ENCODE data around the gene SMAP2.
A peak's percentile ranks its signal among the peaks of the same experiment; 100 is the strongest.

The SMAP2 gene

DNA sequence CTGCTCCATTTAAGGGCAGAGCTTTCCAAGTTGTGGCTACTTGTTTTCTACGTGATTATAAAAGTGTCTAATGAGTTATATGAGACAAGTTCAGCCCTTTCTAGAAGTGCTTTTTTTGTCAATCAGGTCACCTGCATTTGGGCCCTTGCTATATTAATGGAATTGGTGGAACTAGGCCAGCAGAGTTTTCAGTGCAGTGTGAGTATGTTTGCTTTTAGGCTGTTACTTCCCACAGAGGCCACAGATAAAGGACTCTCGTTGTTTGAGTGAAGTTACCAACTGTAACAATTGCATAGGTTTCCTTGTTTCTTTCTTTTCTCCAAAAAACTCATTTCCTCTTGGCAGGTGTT is 10.9 kb downstream of the SMAP2 start:
- H3K4me3 ChIP-seq (IDR thresholded peaks at IDR 0.05; ENCODE audit: insufficient read depth, low read depth, low read length) = no peak overlapping the region
- H3K27ac ChIP-seq = peak overlapping the region; percentile 98
- H3K36me3 ChIP-seq (ENCODE audit: insufficient read depth) = no peaks in the 10 kb centered on the region
- peaks cover 94% of the 10 kb centered on the region for H3K4me1 ChIP-seq (ENCODE audit: low read depth, poor library complexity, severe bottlenecking)
- H3K27me3 ChIP-seq (ENCODE audit: insufficient read depth, low read depth) = no peaks in the 10 kb centered on the region
- H3K9ac ChIP-seq = peak overlapping the region; percentile 65
- TF ChIP-seq, protein P1, sequence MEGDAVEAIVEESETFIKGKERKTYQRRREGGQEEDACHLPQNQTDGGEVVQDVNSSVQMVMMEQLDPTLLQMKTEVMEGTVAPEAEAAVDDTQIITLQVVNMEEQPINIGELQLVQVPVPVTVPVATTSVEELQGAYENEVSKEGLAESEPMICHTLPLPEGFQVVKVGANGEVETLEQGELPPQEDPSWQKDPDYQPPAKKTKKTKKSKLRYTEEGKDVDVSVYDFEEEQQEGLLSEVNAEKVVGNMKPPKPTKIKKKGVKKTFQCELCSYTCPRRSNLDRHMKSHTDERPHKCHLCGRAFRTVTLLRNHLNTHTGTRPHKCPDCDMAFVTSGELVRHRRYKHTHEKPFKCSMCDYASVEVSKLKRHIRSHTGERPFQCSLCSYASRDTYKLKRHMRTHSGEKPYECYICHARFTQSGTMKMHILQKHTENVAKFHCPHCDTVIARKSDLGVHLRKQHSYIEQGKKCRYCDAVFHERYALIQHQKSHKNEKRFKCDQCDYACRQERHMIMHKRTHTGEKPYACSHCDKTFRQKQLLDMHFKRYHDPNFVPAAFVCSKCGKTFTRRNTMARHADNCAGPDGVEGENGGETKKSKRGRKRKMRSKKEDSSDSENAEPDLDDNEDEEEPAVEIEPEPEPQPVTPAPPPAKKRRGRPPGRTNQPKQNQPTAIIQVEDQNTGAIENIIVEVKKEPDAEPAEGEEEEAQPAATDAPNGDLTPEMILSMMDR (conservative IDR thresholded peaks at IDR 0.05; ENCODE audit: low read depth, low read length) = no peak
- peak overlapping the region; percentile 87 for H3K4me2 ChIP-seq
- no peaks in the 10 kb centered on the region for H4K20me1 ChIP-seq (ENCODE audit: insufficient read depth)
- no peak overlapping the region for H2AFZ ChIP-seq (ENCODE audit: low read depth)
- peaks cover 90% of the 10 kb centered on the region for H3K79me2 ChIP-seq (ENCODE audit: insufficient read depth, low read depth)

DNA sequence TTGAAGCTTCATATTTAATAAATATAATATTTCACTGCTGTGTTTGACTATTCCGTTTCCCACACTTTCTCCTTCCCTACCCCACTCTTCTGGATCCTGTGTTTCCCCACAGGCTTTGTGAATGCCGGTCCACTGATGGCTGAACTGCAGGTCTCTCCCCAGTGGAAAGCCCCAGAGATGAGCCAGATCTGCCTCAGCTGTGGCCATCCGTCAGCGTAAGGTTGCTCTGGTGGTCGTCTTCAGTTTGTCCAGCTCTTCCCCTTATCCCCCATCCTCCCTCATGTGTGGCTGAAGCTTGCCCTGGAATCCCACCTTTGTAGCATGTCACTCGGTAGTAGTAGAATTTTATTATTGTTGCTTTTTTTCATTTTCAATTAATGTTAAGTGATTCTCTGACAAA is 11.4 kb downstream of the SMAP2 start:
- Histone ChIP-seq H3K9ac (peak overlapping the region; percentile 65), H3K4me3 (IDR thresholded peaks at IDR 0.05; ENCODE audit: insufficient read depth, low read depth, low read length) (no peak overlapping the region), H3K4me1 (ENCODE audit: low read depth, poor library complexity, severe bottlenecking) (peaks cover 94% of the 10 kb centered on the region), H4K20me1 (ENCODE audit: insufficient read depth) (no peaks in the 10 kb centered on the region), H3K36me3 (ENCODE audit: insufficient read depth) (no peaks in the 10 kb centered on the region), H3K27me3 (ENCODE audit: insufficient read depth, low read depth) (no peaks in the 10 kb centered on the region), H3K4me2 (peak overlapping the region; percentile 87), H2AFZ (ENCODE audit: low read depth) (no peak overlapping the region), H3K27ac (peak overlapping the region; percentile 98), H3K79me2 (ENCODE audit: insufficient read depth, low read depth) (peaks cover 86% of the 10 kb centered on the region)
- TF ChIP-seq, protein P1 (conservative IDR thresholded peaks at IDR 0.05; ENCODE audit: low read depth, low read length) = no peak

DNA sequence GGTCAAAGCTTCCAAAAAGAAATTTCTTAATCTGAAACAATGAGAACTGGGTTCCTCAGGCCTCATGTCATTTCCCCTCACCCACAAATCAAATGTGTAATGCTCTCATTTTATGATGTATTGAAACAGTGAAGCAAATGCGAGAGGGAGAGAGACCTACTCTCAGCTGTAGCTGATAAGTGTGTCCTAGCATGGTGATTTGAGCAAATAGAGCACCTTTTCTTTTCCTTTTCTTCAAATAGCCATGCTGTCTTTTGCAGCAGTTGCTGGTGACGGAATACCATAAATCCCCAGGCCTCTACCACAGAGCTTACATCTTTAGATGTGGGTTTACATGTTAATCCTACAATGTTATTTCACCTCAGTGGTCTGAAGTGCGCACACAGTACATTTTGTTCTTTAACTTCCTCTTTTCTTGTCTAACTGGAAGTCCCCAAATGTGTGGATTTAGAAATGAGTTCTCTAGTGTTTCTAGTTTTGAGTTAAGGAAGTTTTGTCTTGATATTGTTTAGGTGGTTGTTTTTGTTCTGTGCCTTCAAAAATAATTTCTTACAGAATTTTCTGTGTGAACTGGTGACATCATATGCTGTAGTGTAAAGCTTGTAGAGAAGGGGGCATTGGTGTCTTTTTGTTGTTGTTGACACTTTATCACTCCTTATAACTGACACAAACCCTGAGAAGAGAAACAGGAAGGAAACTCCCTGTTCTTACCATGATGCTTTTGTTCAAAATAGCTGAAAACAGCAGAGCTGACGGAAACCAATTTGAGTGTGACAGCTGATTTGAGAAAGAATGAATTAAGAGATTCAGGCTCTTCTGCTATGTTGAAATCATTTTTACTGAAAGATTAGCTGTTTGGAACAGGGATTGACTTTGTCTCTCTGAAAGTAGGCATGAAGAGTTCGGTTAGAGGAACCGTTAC is 12.2 kb downstream of the SMAP2 start:
- Histone ChIP-seq H3K4me3 (IDR thresholded peaks at IDR 0.05; ENCODE audit: insufficient read depth, low read depth, low read length) (peak overlapping the region; percentile 89), H3K4me2 (peak overlapping the region; percentile 87), H3K27me3 (ENCODE audit: insufficient read depth, low read depth) (no peaks in the 10 kb centered on the region), H3K36me3 (ENCODE audit: insufficient read depth) (no peaks in the 10 kb centered on the region), H3K27ac (peak overlapping the region; percentile 98), H3K9ac (peak overlapping the region; percentile 65), H4K20me1 (ENCODE audit: insufficient read depth) (no peaks in the 10 kb centered on the region), H3K79me2 (ENCODE audit: insufficient read depth, low read depth) (peaks cover 86% of the 10 kb centered on the region), H3K4me1 (ENCODE audit: low read depth, poor library complexity, severe bottlenecking) (peaks cover 94% of the 10 kb centered on the region), H2AFZ (ENCODE audit: low read depth) (no peak overlapping the region)
- TF ChIP-seq, protein P1 (conservative IDR thresholded peaks at IDR 0.05; ENCODE audit: low read depth, low read length) = no peak

DNA sequence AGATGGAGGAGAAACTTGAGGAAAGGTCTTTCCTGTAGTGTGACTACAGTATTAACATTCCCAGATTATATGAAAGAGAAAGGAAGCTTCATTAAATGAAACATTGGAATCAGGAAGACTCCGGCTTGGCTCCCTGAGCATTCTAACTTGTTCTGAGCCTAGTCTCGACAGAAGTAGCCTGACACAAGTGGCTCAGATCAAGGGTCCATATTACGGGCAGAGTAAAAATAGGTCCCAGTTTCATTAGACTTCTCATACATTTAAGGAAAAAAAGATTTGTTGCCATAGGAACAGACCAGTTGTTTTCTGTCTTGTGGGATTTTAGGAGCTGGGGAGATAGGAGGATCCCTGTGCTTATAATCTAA is 12.8 kb downstream of the SMAP2 start:
- H3K36me3 ChIP-seq (ENCODE audit: insufficient read depth) = no peaks in the 10 kb centered on the region
- peak overlapping the region; percentile 83 for H3K4me3 ChIP-seq (IDR thresholded peaks at IDR 0.05; ENCODE audit: insufficient read depth, low read depth, low read length)
- peaks cover 91% of the 10 kb centered on the region for H3K4me1 ChIP-seq (ENCODE audit: low read depth, poor library complexity, severe bottlenecking)
- TF ChIP-seq, protein P1 (conservative IDR thresholded peaks at IDR 0.05; ENCODE audit: low read depth, low read length) = no peak
- peak overlapping the region; percentile 98 for H3K27ac ChIP-seq
- peaks cover 86% of the 10 kb centered on the region for H3K79me2 ChIP-seq (ENCODE audit: insufficient read depth, low read depth)
- peak overlapping the region; percentile 87 for H3K4me2 ChIP-seq
- no peaks in the 10 kb centered on the region for H4K20me1 ChIP-seq (ENCODE audit: insufficient read depth)
- peak overlapping the region; percentile 65 for H3K9ac ChIP-seq
- no peak overlapping the region for H2AFZ ChIP-seq (ENCODE audit: low read depth)
- H3K27me3 ChIP-seq (ENCODE audit: insufficient read depth, low read depth) = no peaks in the 10 kb centered on the region
